HepG2 (cell line): ENCODE measurements around the gene GLOD5. TPM values are rescaled to one million over a fixed set of nuclear protein-coding genes. Genes with fewer than 3 reads are reported as not detected.

ENCODE experiments used
- ATAC-seq: fragments of 200-7000 bp; cut with Tn5 transposase; 3 replicates; pipeline ENCODE4 v1.9.1; 2020; ENCODE audit warnings: mild to moderate bottlenecking, moderate library complexity
- BruUV-seq: library from RNA; stranded (reverse); fragments of 400-500 nt; replicated peaks from 2 replicates; lab custom pipeline; 2021; lab: Mats Ljungman, UMichigan
- CTCF ChIA-PET: fragments of 300-600 bp; formaldehyde crosslinking; extraction: SDS; loops from one replicate; lab custom pipeline; 2021; ENCODE audit warnings: low total read pairs, inconsistent platforms, low intra/inter-chr PET ratio; lab: Yijun Ruan, JAX
- POLR2A ChIA-PET: fragments of 350-600 bp; sonication (Branson Sonifier 250); formaldehyde crosslinking; loops from one replicate; lab custom pipeline; 2020; ENCODE audit warnings: antibody characterized with exemption, inconsistent platforms; lab: Yijun Ruan, JAX
- DNase-seq: peaks from one replicate; pipeline ENCODE4 v3.0.0-alpha.2; 2015; ENCODE audit warnings: low spot score
- FAIRE-seq: peaks from 3 replicates; lab custom pipeline; 2011; peaks lifted over from hg19 to GRCh38; lab: Jason Lieb, UNC
- H2AFZ ChIP-seq: one replicate; pipeline ENCODE4 v1.6.1; 2011; ENCODE audit warnings: low read length, inconsistent platforms
- H3K27ac ChIP-seq: fragments of 300-600 bp; 3 replicates; pipeline ENCODE4 v1.8.0; 2011; ENCODE audit warnings: mixed run types, mild to moderate bottlenecking, mixed read lengths, low read length, inconsistent platforms; ENCODE audit not compliant: insufficient read depth; ENCODE audit errors: extremely low read length
- H3K27me3 ChIP-seq, 2 experiments: fragments of 200-600 bp in 1 of 2; 2 replicates in 1 of 2; 3 replicates in 1 of 2; pipeline versions ENCODE4 v1.6.0 to v1.8.0; 2011; ENCODE audit warnings: low read length in 2 of 2, mild to moderate bottlenecking in 2 of 2, moderate library complexity in 2 of 2, inconsistent platforms in 1 of 2; ENCODE audit not compliant: insufficient read depth in 2 of 2, control insufficient read depth in 1 of 2
- H3K36me3 ChIP-seq, 2 experiments: fragments of 200-600 bp in 1 of 2; replicated peaks in 1 of 2; 2 replicates in 1 of 2; 3 replicates in 1 of 2; pipeline versions ENCODE4 v1.5.1 to v1.8.0; 2011; ENCODE audit warnings: low read length in 2 of 2, inconsistent platforms in 1 of 2; ENCODE audit not compliant: insufficient read depth in 2 of 2, control insufficient read depth in 1 of 2
- H3K4me1 ChIP-seq: 2 replicates; pipeline ENCODE4 v1.5.1; 2012; ENCODE audit warnings: low read length, inconsistent platforms; ENCODE audit not compliant: insufficient read depth
- H3K4me2 ChIP-seq: 2 replicates; pipeline ENCODE4 v1.6.0; 2011; ENCODE audit warnings: low read depth, low read length, inconsistent platforms
- H3K4me3 ChIP-seq, 3 experiments: fragments of 200-600 bp in 1 of 3; sonication (generic), shearing (Covaris generic) in 1 of 3; replicated peaks in 1 of 3; 2 replicates each; pipeline ENCODE4 v1.5.1; 2011 to 2016; ENCODE audit warnings: low read length in 3 of 3, inconsistent platforms in 2 of 3, low read depth in 2 of 3, mild to moderate bottlenecking in 2 of 3, control low read depth in 1 of 3, mixed read lengths in 1 of 3; ENCODE audit not compliant: insufficient read depth in 1 of 3
- H3K79me2 ChIP-seq: one replicate; pipeline ENCODE4 v1.6.1; 2011; ENCODE audit warnings: low read length, inconsistent platforms; ENCODE audit not compliant: insufficient read depth
- H3K9ac ChIP-seq: 2 replicates; pipeline ENCODE4 v1.6.0; 2011; ENCODE audit warnings: mild to moderate bottlenecking, low read depth, low read length, inconsistent platforms; ENCODE audit not compliant: insufficient read depth
- H3K9me3 ChIP-seq: 2 replicates; pipeline ENCODE4 v1.5.1; 2012; ENCODE audit warnings: mild to moderate bottlenecking, low read length
- H4K20me1 ChIP-seq: 2 replicates; pipeline ENCODE4 v1.6.0; 2011; ENCODE audit warnings: inconsistent platforms, mild to moderate bottlenecking, low read length, moderate library complexity; ENCODE audit not compliant: insufficient read depth
- ARNT ChIP-seq: fragments of 450-650 bp; IDR thresholded peaks from 2 replicates; pipeline ENCODE4 v1.6.1; 2017
- JUND ChIP-seq: sonication (generic); formaldehyde crosslinking; IDR thresholded peaks from 2 replicates; pipeline ENCODE4 v1.8.0; 2022; ENCODE audit warnings: mild to moderate bottlenecking, missing genetic modification reagents
- KLF16 ChIP-seq, 2 experiments: sonication (generic) in 1 of 2; formaldehyde crosslinking in 1 of 2; IDR thresholded peaks; 2 replicates each; pipeline versions ENCODE4 v1.6.1 to v1.8.0; 2016 to 2023; ENCODE audit warnings: missing genetic modification reagents in 2 of 2, missing compliant biosample characterization in 1 of 2
- SKI ChIP-seq: fragments of 450-650 bp; IDR thresholded peaks from one replicate; pipeline ENCODE4 v1.6.1; 2018; ENCODE audit warnings: mild to moderate bottlenecking; ENCODE audit not compliant: partially characterized antibody
- ZFP37 ChIP-seq: sonication (generic); formaldehyde crosslinking; IDR thresholded peaks from 2 replicates; pipeline ENCODE4 v1.4.0; 2020; ENCODE audit warnings: missing genetic modification reagents, borderline replicate concordance
- ZNF780A ChIP-seq: sonication (generic); formaldehyde crosslinking; IDR thresholded peaks from 2 replicates; pipeline ENCODE4 v1.8.0; 2022; ENCODE audit warnings: mild to moderate bottlenecking, missing genetic modification reagents, moderate library complexity
- ZZZ3 ChIP-seq: sonication (generic); formaldehyde crosslinking; IDR thresholded peaks from 2 replicates; pipeline ENCODE4 v1.4.0; 2020; ENCODE audit warnings: missing genetic modification reagents, mild to moderate bottlenecking, borderline replicate concordance
- WGBS: methylation state at CpG from one replicate; pipeline ENCODE4 v1.1.6; 2017; ENCODE audit warnings: low lambda C conversion rate; 5-methylcytosine and 5-hydroxymethylcytosine counted together
- in situ Hi-C: cut with HindIII; loops from 2 replicates; pipeline ENCODE4 v1.10.0; 2017; ENCODE audit warnings: low pct_unique_long_range_greater_than_20kb; ENCODE audit not compliant: extremely low pct_ligation_motif_present
- intact Hi-C: fragments of 100-400 bp; cut with micrococcal nuclease; formaldehyde crosslinking; loops from one replicate; pipeline ENCODE4 v1.10.0; 2022; ENCODE audit not compliant: unreplicated experiment
- polyA plus RNA-seq, 8 experiments: library from polyadenylated mRNA; depleted of rRNA in 3 of 8; stranded (reverse) in 7 of 8; unstranded in 1 of 8; fragments of >200 nt; fragmentation: Illumina TruSeq in 4 of 8; extraction: Trizol in 4 of 8; gene quantifications; 2 replicates each; pipeline versions ENCODE4 v1.2.1 to v1.2.3, GENCODE V29; 2011 to 2016; ENCODE audit warnings: low read depth in 4 of 8, missing spikeins in 1 of 8, mixed read lengths in 1 of 8; ENCODE audit not compliant: insufficient read depth in 1 of 8
- total RNA-seq, 5 experiments: library from RNA; depleted of rRNA; stranded (reverse); fragments of >200 nt; fragmentation: Illumina TruSeq; extraction: Trizol; gene quantifications; 2 replicates each; pipeline ENCODE4 v1.2.3, GENCODE V29; 2016; ENCODE audit warnings: low read depth in 1 of 5
- TF ChIP-seq, protein P1 (sequence below): sonication (generic); formaldehyde crosslinking; IDR thresholded peaks from 2 replicates; pipeline ENCODE4 v1.5.1; 2020; ENCODE audit warnings: mild to moderate bottlenecking, missing genetic modification reagents
- TF ChIP-seq, protein P2 (sequence below): sonication (generic); formaldehyde crosslinking; IDR thresholded peaks from 2 replicates; pipeline ENCODE4 v1.5.1; 2020; ENCODE audit warnings: missing genetic modification reagents, mild to moderate bottlenecking, borderline replicate concordance
- TF ChIP-seq, protein P3 (sequence below): sonication (generic); formaldehyde crosslinking; conservative IDR thresholded peaks from 2 replicates; pipeline ENCODE4 v1.4.0; 2020; ENCODE audit warnings: missing genetic modification reagents
- TF ChIP-seq, protein P4 (sequence below): sonication (generic); formaldehyde crosslinking; IDR thresholded peaks from 2 replicates; pipeline ENCODE4 v1.9.0; 2021; ENCODE audit warnings: missing genetic modification reagents, mild to moderate bottlenecking, borderline replicate concordance
- TF ChIP-seq, protein P5 (sequence below): sonication (generic); formaldehyde crosslinking; IDR thresholded peaks from 2 replicates; pipeline ENCODE4 v1.4.0; 2020; ENCODE audit warnings: missing genetic modification reagents

GLOD5 gene
- total and polyA plus RNA-seq, 2 of the 13 experiments (the other 11 are each of a cell fraction or from before 2014, with no cell fraction given): 0.93 to 1.3 TPM

DNA sequence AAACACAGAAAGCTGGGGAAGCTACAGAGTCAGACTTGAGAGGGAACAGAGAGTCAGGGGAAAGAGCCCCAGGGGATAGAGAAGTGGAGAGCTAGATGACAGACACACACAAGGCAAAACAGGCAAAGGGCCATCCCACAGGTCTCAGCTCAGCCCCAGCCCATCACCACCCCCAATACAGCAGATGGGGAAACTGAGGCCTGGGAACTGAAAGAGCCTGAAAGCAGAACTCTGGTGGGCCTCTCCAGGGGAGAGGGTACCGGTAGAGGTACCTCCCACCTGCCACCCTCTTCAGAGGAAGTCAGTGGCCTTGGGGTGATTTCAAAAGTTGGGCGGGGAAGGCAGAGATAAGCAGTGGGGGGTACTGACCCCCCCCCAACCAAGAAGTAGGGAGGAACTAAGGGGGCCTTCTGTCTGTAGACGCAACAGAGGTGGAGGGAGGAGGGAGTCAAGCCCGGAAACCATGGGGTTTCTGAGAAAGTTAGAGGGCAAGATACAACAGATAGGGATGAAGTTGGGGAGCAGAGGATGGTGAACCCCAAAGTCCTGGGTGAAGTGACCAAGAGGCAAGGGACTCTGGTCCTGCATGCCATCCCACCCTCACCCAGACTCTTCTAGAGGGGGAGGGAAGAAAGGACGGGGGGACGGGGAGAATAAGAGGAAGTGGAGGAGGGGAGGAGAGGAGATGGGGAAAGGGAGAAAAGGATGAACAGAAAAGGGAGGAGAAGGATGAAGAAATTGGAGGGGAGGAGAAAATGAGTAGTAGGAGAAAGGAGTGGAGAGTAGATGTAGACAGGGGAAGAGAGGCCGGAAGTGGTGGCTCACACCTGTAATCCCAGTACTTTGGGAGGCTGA is 28.0 kb downstream of the GLOD5 start (continued):
- TF ChIP-seq ZNF780A (CRISPR knock-in tag): no peak
- TF ChIP-seq, protein P1, sequence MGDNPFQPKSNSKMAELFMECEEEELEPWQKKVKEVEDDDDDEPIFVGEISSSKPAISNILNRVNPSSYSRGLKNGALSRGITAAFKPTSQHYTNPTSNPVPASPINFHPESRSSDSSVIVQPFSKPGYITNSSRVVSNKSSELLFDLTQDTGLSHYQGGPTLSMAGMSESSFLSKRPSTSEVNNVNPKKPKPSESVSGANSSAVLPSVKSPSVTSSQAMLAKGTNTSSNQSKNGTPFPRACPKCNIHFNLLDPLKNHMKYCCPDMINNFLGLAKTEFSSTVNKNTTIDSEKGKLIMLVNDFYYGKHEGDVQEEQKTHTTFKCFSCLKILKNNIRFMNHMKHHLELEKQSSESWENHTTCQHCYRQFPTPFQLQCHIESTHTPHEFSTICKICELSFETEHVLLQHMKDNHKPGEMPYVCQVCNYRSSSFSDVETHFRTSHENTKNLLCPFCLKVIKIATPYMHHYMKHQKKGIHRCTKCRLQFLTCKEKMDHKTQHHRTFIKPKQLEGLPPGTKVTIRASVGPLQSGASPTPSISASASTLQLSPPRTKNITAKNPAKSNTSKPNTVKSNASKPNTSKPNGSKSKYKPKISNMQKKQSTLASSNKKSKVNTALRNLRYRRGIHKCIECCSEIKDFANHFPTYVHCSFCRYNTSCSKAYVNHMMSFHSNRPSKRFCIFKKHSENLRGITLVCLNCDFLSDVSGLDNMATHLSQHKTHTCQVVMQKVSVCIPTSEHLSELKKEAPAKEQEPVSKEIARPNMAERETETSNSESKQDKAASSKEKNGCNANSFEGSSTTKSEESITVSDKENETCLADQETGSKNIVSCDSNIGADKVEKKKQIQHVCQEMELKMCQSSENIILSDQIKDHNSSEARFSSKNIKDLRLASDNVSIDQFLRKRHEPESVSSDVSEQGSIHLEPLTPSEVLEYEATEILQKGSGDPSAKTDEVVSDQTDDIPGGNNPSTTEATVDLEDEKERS (CRISPR knock-in tag): no peak

DNA sequence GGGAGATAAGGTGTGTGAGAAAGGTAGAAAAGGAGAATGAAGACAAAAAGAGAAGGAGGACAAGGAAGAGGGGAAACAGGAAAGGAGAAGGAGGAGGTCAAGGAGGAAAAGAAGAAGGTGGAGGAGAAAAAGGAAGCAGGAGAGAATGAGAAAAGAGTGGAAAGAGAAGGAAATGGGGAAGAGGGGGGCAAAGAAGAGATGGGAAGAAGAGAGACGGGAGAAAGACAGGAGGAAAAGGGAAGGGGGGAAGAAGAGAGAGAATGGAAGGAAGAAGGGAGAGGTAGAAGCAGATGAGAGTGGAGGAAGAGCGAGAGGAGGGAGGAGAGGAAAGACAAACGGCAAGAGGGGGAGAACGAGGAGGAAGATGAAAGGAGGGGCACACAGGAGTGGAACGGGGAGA is 28.9 kb downstream of the GLOD5 start:
- BruUV-seq: no TSS peak
- intact Hi-C loops: no loop called here
- FAIRE-seq: no peak
- TF ChIP-seq KLF16 (CRISPR knock-in tag; IDR thresholded peaks at IDR 0.05) (no peak), JUND (no peak), ZZZ3 (CRISPR knock-in tag) (no peak), SKI (no peak), ZFP37 (CRISPR knock-in tag) (no peak), ARNT (no peak)
- TF ChIP-seq, protein P2, sequence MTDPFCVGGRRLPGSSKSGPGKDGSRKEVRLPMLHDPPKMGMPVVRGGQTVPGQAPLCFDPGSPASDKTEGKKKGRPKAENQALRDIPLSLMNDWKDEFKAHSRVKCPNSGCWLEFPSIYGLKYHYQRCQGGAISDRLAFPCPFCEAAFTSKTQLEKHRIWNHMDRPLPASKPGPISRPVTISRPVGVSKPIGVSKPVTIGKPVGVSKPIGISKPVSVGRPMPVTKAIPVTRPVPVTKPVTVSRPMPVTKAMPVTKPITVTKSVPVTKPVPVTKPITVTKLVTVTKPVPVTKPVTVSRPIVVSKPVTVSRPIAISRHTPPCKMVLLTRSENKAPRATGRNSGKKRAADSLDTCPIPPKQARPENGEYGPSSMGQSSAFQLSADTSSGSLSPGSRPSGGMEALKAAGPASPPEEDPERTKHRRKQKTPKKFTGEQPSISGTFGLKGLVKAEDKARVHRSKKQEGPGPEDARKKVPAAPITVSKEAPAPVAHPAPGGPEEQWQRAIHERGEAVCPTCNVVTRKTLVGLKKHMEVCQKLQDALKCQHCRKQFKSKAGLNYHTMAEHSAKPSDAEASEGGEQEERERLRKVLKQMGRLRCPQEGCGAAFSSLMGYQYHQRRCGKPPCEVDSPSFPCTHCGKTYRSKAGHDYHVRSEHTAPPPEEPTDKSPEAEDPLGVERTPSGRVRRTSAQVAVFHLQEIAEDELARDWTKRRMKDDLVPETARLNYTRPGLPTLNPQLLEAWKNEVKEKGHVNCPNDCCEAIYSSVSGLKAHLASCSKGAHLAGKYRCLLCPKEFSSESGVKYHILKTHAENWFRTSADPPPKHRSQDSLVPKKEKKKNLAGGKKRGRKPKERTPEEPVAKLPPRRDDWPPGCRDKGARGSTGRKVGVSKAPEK (CRISPR knock-in tag): no peak
- TF ChIP-seq, protein P3, sequence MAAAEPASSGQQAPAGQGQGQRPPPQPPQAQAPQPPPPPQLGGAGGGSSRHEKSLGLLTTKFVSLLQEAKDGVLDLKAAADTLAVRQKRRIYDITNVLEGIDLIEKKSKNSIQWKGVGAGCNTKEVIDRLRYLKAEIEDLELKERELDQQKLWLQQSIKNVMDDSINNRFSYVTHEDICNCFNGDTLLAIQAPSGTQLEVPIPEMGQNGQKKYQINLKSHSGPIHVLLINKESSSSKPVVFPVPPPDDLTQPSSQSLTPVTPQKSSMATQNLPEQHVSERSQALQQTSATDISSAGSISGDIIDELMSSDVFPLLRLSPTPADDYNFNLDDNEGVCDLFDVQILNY (CRISPR knock-in tag): no peak
- TF ChIP-seq, protein P4, sequence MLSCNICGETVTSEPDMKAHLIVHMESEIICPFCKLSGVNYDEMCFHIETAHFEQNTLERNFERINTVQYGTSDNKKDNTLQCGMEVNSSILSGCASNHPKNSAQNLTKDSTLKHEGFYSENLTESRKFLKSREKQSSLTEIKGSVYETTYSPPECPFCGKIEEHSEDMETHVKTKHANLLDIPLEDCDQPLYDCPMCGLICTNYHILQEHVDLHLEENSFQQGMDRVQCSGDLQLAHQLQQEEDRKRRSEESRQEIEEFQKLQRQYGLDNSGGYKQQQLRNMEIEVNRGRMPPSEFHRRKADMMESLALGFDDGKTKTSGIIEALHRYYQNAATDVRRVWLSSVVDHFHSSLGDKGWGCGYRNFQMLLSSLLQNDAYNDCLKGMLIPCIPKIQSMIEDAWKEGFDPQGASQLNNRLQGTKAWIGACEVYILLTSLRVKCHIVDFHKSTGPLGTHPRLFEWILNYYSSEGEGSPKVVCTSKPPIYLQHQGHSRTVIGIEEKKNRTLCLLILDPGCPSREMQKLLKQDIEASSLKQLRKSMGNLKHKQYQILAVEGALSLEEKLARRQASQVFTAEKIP: no peak
- TF ChIP-seq, protein P5, sequence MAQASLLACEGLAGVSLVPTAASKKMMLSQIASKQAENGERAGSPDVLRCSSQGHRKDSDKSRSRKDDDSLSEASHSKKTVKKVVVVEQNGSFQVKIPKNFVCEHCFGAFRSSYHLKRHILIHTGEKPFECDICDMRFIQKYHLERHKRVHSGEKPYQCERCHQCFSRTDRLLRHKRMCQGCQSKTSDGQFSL (CRISPR knock-in tag): no peak

More for the DNA sequence above, 28.9 kb downstream of the GLOD5 start:
- in situ Hi-C loops: no loop called here
- no peak overlapping the region for H3K27ac ChIP-seq
- 21% methylated on average over 5 of the region's 5 CpGs for WGBS
- CTCF ChIA-PET: no interaction called here
- H3K36me3 ChIP-seq: no peaks in the 10 kb centered on the region
- H3K79me2 ChIP-seq: no peaks in the 10 kb centered on the region
- POLR2A ChIA-PET: no interaction called here
- H3K4me3 ChIP-seq: no peak overlapping the region
- no peak overlapping the region for H3K9ac ChIP-seq
- ATAC-seq (no peak), DNase-seq (no peak)
- H3K9me3 ChIP-seq: no peaks in the 10 kb centered on the region
- no peak overlapping the region for H3K4me2 ChIP-seq
- no peaks in the 10 kb centered on the region; a peak in 1 of 5 replicates for H3K27me3 ChIP-seq
- H2AFZ ChIP-seq: no peak overlapping the region
- H3K4me1 ChIP-seq: peaks cover 14% of the 10 kb centered on the region
- no peaks in the 10 kb centered on the region for H4K20me1 ChIP-seq
